HG03139 (cell line): ENCODE results near the gene ROMO1.
"Not testable (repeated sequence)": the region's sequence is repeated elsewhere in the genome, so short reads cannot be mapped to it uniquely, and the experiment has no call there.

Experiments used
- ATAC-seq: cut with Tn5 transposase; IDR thresholded peaks from one replicate; pipeline ENCODE4 v1.9.1; 2021; ENCODE audit not compliant: unreplicated experiment

ROMO1 gene

DNA sequence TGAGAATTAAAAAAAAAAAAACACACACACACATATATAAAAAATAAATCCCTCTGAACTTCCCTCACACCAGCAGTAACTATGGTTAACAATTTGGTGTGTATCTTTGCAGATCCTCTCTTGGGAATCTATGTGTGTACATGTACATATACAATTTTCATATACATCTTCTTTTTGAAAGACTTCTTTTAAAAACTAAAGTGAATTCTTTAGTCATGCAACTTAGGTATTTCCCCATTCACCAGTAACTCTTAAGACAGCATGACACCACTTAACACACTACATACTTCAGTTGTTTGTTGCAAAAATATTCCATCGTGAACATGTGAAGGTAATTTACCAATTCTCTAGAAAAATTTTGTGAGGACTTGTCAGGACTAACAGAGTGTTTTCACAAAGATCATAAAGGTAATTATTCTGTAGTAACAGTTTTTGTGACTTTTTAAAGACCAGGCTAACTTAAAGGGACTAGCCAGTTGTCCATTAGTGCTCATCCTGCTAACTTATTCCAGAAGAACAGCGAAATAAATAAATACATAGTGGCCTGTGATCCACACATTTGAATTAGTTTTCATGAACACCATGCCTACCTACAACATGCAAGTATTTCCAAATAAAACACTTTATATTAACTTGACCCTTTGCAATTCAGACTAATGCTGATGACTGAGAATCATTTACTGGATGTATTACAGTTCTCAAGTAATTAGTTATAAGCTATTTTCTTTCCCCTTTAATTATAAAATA is 30.8 kb downstream of the ROMO1 start:
- no peak for ATAC-seq

DNA sequence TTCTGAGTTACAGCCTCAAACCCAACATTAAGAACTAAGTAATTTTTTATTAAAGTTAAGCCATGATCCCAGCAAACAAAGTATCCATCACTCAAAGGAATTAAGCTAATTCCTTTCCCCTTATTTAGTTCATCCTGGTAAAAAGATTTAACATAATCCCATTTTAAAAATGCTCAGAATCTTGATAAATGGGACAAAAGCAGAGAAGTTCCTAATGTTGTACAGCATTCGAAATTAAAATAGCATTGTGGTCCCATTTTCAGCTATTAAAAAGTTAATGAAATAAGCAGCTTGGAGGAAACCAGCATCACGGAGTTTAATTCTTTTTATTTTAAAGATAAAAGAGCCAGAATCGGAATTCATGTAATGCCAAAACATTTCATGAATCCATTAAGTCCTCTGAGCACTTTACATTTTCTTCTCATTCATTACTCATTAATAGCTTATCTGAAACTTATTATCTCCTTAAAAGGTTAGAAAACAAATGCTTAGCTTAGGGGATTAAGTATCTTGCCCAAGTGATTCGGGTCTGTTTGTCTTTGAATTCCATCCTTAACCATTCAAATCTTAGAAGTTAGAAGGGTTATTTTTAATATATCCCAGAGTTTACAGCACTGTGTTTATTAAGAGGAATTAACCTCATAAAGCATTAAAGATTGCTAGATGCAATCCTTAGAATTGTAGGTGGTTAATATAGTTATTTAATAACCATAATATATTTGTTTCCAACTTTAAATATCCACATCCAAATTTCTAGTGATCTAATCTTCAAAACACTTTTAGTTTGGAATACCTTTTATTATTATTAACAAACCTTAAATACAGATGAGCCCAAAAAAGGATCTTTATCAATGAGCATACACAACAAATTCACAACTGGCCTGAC is 31.6 kb downstream of the ROMO1 start:
- ATAC-seq = no peak

DNA sequence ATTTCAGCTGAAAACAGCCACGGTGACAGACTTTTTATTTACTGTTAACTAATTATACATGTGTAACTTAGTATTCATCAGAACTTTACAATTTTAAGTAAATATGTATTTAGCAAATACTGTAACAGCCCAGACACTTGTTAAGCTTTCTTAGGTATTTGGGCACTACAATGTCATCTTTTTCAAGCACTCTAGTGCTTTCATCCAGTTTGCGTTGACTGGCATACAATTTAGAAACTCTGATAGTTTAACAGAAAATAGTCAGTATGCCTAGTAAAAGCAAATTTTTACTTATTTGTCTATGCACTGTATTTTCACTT is 32.2 kb downstream of the ROMO1 start:
- no peak for ATAC-seq

DNA sequence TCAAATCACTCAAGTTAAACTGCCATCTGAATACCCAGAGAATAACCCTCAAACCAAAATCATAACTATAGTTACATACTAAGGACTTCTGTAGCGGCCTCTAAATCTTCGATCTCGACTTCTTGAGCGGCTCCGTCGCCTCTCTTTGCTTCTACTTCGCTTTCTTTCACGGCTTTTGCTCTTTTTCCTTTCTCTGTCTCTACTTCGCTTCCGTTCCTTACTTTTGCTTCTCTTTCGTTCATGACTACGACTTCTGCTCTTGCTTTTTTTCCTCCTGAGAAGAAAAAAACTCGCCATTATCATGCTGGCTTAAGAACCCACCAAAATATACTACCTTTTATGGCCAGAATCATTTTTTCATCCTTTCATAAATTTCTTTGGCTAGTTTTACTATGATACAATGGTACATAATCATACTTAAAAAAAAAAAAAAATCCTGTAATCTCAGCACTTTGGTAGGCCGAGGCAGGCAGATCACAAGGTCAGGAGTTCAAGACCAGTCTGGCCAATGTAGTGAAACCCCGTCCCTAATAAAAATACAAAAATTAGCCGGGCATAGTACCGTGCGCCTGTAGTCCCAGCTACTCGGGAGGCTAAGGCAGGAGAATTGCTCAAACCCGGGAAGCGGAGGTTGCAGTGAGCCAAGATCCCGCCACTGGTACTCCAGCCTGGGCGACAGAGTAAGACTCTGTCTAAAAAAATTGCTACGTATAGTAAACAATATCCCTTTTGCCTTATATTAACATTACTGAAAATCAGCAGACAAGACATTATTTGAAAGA is 32.8 kb downstream of the ROMO1 start:
- ATAC-seq = no peak

DNA sequence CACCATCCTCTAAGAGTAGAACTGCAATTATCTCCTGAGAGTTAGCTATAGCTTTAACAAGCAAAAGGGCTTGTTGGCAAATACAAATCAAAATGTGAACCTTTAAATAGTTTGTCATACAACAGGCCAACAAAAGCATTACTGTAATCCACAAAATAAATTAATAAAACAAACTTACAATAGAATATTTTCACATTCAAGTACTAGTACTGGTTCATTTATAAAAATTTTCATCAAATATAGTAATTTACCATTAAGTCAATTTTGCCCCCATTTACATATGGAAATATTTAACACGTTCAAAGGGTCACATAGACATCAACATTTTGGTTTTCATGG is 33.4 kb downstream of the ROMO1 start:
- no peak for ATAC-seq

DNA sequence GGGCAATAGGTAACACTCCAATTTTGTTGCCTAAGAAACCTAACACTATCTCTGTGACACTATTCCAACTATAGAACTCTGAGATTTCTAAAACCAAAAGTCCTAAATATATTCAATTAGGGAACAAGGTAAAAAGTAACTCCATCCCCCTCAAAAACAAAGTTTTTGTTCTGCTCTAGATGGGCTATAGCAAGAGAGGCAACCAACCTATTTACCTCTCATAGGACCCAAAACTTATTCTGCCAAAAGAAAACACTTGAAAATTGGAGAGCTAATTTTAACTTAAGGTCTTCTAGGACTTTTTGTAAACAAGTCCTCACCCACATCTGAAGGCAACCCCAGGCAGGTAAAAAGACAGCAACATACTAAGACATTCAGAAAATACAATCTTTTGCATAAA is 35.2 kb downstream of the ROMO1 start:
- no peak for ATAC-seq

DNA sequence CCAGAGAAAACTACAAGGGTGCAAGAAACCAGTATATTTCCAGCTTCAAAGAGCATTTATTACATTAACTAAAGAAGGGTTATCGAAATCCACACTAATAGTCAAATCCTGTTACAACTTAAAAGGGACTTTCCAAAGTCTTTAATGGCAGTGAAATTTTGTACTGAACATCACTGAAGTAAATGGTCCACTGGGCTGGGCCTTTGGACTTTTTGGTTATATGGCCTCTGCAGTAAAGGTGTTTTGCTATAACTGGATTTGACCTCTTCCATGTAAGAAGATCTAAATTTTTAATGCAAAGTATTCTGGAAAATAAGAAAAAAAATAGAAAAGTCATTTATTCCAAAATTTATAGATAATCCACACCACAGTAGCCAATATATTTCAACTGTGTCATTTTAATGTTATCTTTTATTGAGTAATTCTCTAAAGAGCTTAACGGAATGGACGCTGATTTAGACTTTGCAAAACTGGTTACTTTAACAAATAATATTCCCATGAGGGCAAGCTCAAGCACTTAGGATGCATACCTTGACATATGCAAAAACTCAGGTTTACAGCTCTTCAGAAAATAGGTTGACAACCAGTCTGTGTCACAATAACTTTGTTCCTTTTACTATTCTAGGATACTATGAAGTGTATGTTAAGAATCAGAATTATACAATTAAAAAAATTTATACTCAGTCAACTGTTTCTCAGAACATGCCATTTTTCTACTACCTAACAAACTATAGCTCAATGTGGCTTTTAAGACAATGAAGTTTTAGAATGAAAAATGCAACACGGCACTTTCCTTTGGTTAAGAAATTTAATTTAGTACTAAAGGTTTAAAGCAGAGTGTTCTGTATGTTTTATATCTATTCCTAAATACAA is 35.8 kb downstream of the ROMO1 start:
- no peak for ATAC-seq

DNA sequence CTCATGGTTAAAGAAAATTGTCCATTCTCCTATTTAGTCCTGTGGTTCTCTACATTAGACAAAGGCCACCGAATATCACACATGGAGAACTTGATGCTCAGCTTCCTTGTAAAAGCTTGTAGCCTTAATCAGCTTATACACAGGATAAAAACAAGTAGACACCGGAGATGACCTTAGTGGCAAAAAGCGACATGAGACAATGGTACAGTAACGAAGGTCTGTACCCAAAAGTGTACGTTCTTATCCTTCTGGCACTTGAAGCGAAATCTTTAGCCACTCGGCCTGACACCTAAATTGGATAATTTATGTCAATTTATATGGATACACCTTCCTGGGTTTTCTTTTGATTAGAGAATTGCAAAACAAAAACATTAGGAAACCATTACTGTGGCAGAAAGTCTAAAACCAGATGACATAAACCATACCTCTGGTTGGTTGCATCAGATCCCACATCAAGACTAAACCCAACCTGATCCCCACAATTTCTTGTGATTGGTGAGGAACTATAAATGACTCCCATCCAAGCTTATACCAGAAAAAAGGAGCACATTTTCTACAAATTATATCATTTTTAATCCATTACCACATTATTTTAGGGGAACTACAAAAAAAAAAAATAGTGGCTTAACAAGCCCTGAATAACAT is 36.7 kb downstream of the ROMO1 start:
- ATAC-seq = no peak

DNA sequence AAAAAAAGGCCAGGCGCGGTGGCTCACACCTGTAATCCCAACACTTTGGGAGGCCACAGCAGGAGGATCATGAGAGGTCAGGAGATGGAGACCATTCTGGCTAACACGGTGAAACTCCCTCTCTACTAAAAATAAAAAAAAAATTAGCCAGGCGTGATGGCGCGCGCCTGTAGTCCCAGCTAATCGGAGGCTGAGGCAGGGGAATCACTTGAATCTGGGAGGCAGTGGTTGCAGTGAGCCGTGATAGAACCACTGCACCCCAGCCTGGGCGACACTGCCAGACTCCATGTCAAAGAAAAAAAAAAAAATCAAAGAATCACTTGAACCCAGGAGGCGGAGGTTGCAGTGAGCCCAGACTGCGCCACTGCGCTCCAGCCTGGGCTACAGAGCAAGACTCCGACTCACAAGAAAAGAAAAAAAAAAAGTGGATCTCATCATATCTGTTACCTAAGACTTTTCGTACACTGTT is 38.7 kb downstream of the ROMO1 start:
- ATAC-seq = no peak

DNA sequence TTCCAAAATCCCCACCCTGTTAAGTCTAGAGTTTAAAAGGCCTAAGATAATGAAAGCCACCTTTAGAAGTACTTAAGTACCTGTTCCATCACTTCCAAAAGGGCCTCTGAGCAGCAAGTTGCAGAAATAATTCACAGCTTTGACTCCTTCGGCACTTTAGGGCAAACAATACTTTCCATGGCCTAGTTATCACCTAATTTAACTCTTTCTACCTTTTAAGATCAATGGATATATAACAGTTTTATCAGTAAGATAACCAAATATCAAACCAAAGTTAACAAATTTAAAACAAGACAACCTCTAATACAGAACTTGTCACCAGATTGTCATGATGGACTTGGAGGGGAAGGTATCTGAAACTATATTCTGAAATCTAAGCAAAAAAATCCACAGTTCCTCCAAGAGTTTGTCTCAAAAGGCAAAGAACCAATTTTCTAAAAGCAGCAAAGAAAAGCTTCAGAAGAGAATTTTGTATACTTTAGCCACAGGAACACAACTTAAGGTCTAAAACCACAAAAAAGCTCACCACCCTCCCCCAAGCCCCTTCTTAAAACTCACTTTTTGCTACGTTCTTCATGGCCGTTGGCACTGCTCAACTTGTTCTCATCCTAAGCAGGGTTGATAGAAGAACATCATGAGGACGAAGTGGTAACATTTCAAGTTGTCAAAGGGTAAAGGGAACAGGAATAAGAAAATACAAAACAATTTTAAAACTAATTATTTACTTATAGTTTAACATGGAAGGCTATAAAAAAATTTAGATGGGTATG is 39.4 kb downstream of the ROMO1 start:
- no peak for ATAC-seq

DNA sequence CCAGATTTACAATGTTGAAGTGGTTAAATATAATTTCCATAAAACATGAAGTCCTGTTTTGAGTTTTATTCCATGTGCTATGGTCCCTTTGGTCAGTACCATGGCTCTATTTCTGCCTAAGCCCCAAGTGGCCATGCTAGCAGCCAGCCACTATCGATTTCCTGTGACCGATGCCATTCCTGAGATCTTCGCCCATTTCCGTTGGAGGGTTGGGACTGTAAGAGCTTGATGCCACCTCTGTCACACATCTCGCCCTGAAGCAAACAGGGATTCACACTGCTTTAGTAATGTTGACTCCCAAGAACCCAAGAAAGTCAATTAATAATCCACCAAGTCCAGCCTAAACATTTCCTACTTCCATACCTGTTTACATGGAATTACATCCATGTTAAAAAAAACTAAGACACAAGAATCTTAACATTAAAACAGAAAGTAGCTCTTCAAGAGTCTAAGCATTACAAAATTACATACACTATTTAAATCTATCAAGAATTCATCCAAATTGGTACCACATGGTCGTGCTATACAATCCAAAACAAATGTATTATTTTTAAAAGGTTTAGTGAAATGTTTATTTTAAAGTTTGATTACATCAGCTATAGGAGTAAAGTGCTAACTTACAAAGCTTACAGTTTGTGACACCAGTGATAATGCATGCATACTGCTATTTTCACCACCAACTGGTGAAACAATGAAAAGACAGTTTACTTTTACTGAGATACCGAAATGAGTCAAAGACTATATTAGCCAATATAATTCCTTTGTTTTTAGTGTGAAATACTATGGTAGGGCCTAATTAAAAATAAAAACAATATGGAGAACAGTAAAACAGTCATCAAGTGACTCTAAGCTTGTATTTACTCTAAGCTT is 40.3 kb downstream of the ROMO1 start:
- no peak for ATAC-seq

DNA sequence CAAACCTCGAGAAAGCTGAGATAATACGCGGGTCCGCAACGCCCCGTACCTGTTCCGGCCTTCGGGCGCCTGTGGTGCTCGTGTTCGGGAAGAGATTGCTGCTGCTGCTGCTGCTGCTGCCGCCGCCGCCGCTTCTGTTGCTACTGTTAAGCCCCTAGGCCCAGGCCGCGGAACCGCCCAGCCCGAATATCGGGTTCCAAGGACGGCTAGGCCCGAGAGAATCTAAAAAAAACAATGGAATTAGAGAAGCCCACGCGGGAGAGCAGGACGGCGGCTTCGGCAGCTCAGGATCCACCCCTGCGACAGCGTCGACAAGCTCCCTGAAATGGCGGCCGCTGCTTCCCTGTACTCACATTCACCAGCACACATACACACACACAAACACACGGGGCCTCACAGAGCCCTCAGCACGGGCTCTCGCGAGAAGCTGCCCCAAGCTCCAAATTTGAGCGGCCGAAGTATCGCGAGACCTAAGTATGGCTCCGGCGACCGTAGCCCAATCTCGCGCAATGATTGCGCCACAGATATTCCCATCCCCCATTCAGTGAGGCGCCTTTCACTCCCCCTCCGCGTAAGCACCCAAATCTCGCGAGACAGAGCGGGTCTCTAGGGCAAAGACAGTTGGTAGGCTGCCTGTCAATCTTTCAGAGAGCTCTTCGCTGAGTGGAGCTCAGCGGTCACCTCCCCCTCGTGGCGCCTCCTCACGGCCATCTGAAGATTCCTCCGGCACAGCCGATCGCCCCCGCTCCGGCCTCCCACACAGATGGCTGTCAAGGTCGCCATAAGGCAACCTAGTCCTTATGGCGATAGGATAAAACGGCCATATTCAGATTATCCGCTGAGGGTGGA is 42.9 kb downstream of the ROMO1 start, which contains the start of gene RBM39:
Gene RBM39, minus strand, starts transcription at position 369 of the 849 bp plus-strand sequence. CDS start 1,386 bp downstream, outside the sequence.
- peak; percentile 88 for ATAC-seq

DNA sequence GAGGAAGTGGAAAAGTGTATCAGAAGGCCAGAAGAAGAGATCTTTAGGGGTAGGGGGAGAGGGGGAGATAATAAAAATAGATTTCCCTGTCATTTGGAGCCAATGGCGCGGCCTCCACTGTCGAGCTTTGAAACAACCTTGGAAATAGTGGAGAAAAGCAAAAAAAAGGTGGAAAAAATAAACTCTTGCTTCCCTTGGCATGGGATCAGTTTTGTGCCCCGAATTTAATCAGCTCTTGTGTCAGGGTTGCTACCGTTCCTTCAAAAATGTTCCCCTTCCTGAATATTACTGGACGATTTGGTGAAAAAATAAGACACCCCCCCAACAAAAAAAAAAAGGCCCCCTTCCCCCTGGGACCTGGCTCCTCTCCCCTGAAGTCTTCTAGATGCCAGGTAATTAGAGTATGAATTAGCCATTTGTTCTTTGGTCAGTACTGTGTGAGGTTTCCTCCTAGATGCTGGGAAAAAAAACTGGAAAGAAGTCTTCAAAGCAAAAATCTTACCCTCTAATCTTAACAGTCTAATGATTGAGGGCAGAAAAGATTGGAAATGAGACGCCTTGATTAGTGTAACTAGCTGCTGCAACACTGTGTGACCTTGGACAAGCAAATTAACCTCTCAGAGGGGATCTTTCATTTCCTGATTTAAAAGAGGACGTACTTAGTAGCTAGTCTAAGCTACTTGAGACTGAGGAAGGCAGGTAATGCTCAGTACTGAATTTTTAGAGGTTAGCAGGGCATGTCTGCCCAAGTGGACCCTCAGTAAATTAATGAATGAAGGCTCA is 43.7 kb downstream of the ROMO1 start:
- no peak for ATAC-seq

DNA sequence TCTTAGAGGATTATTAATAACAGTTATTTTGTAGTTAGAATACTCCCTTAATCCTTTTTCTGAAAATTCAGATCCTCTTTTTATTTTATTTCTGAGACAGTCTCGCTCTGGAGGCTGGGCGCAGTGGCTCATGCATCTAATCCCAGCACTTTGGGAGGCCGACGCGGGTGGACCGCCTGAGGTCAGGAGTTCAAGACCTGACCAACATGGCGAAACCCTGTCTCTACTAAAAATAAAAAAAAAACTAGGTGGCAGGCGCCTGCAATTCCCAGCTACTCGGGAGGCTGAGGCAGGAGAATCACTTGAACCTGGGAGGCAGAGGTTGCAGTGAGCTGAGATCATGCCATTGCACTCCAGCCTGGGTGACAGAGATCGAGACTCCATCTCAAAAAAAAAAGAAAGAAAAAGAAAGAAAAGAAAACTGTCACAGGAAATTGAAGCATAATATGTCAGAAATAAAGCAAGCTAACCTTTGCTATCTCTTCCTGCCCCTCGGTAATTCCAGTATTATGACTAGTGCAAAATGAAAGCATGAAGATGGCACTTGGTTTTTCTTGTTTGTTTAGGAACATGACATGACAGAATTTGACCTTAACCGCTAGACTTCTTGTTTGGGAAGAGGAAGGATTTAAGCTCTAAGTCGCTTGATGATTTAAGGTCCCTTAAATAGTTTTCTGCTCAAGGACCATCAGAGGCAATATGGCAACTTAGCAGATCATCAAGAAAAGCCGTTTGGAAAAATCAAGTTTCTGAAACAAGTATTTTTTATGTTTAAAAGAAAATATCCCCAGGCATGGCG is 44.7 kb downstream of the ROMO1 start:
- ATAC-seq = no peak

DNA sequence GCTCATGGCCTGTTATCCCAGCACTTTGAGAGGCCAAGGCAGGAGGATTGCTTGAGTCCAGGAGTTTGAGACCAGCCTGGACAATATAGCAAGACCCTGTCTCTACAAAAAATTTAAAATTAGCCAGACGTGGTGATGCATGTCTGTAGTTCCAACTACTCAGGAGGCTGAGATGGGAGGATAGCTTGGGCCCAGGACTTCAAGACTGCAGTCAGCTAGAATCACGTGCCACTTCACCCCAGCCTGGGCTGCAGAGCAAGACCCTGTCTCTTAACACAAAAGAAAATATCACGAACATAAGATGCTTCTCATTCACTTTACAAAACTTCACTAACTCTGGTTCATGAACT is 45.3 kb downstream of the ROMO1 start:
- not testable (repeated sequence) for ATAC-seq
